ENCODE data around the gene FKBP5.

- no peak for TF ChIP-seq MAFK (IDR thresholded peaks at IDR 0.05; ENCODE audit: low read depth, low read length)
- no peak for TF ChIP-seq POLR2A (IDR thresholded peaks at IDR 0.05; ENCODE audit: low read depth, low read length)
Observed at GRCh38 chr6:35686873-35687555, 1.7 kb downstream of the FKBP5 start.
